ENCODE measurements around the gene BAHD1.

GRCh38 chr15:40459391-40460015 lies 18.8 kb downstream of the BAHD1 start:
- TF ChIP-seq CTCF (IDR thresholded peaks at IDR 0.05) = no peak
- no peak for TF ChIP-seq POLR2A (IDR thresholded peaks at IDR 0.05)
